CD4-positive, alpha-beta T cell treated with Interleukin-10 for 1 hour (primary cell): Measurements from ENCODE around the gene TBX19.

Source experiments
- DNase-seq: peaks from one replicate; pipeline ENCODE4 v3.0.0-alpha.2; 2020

TBX19 gene

DNA sequence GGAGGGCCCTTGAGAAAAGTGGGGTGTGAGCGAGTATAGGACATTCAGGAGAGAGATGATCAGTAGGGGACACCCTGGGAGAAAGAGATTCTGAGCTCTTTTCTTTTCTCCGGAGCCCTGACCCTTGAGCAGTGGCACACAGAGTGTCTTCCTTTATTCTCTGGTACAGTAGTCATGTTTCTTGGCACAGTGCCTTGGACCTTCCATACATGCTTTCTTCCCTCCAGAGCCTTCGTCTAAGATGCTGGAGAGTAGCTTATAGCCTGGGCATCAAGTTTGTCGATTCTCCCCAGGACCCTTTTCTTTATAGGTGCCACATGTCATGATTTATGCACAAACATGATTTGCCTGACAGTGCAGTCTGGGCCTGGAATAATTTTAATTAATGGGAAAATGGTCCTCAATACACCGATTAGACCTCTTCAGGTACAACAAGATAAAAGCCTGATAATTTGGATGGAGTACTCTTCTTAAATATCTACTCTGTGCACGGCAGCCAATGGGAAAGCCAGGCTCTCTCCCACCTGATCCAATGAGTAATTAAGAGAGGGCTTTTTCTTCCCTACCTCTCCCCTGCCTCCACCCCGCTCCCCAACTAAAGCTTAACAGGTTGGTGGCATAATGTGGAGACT is at the start of gene TBX19:
TSS of gene TBX19 (plus strand) at position 582 of the 632 bp plus-strand sequence. CDS start 214 bp downstream, outside the sequence.
- DNase-seq = no peak

DNA sequence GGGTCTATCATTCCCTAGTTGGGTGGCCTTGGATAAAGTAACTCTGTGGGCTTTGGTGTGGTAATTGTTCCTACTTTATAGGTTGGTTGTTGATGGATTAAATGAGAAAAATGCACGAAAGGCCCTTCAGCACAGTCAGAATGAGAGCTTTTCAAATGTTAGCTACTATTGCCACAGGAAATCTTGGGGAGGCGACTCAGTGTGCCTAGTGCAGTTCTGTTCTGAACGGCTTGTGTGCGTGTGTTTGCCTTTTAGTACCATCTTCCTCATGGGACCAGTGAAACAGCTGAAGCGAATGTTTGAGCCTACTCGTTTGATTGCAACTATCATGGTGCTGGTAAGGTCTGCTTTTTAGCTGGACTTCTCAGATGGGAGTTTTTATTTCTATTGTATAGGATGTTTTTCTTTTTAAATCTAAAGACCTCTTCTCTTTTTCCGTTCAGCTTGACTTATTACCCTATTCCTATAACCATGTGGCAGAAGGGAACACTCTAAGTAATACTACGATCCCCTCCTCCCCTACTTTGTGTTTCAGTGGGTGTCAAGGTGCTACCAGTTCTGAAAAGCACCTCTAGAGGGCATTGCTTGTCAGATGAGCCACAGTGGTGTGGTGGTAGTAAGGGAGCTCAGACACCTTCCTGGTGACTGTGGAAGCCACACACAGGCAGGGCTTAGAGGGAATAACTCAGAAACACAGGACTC is 45.7 kb upstream of the TBX19 start:
- peak; percentile 64 for DNase-seq

DNA sequence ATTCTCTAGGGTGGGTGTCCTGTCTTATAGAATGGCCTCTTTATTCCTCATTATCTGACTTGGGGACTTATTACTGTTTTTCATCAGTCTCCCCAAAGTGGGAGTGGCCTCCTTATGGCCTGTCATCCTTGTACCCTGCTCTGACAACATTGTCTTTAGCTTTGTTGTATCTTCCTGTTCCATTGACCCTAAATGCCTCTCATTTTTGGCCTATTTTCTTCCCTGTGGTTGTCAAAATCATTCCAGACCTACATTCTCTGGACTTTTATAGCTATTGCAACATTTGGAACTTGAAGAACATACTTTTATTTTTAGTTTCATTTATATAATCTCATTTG is 45.2 kb upstream of the TBX19 start:
- no peak for DNase-seq

DNA sequence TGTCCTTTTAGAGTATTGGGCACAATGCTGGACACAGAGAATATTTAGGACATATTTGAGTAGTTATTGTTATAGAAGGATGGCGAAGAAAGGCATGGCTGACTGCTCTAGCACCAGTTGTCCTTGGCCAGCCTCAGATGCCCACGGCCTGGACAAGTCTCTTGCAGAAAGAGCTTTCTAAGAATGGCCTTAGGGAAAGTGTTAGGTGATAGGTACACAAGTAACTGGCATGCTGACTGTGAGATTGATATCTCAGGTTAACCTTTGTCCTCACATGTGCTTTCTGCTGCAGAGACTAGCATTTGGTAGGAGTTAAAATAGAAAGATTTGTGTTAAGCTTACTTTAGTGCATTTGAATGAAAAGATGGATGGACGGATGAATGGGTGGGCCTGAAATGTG is 44.7 kb upstream of the TBX19 start:
- no peak for DNase-seq

GRCh38 chr1:168236836-168237611 is 43.7 kb upstream of the TBX19 start:
- no peak for DNase-seq

GRCh38 chr1:168243198-168243597 is 37.5 kb upstream of the TBX19 start:
- DNase-seq = no peak

DNA sequence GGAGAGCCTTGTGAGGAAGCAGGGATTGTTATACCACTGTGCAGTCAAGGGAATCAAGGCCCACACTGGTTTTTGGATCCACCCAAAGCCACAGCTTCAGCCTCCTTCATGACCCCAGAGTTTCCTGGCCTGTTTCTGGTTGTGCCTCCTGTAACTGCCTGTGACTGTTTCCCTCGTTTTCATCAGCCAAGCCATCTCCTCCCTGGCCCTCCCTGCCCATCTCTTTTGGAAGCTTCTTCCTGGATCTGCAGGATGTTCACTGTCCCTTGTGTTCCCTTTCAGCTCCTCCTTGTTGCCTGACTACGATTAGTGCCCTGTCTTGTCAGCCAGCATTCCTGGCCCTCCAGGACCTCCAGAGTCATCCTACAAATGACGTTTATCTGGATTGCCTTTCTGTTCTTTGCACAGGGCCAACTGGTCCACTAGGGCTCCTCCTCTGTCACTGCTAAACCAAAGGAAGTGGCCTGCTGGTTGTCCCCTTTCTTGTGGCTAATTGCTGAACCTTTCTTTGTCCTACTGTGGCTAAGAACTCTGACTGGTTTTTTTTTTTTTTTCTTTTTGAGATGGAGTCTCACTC is 37.0 kb upstream of the TBX19 start:
- DNase-seq = no peak

DNA sequence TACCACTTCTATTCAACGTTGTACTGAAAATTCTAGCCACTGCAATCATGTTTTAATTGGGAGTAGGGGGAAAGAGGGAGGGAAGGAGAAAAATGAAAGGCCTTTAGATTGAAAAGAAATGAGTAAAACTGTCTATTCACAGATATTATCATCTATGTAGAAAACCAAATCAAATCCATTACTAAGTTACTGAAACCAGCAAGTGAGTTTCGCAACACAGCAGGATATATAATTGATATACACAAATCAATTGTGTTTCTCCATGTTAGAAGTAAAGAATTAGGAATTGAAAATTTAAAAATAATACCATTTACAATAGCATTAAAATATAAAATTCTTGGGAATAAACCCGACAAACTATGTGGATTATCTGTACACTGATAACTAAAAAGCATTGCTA is 35.6 kb upstream of the TBX19 start:
- no peak for DNase-seq

- DNase-seq = no peak
Measured at GRCh38 chr1:168246506-168246905, 34.2 kb upstream of the TBX19 start.

- no peak for DNase-seq
Measured at GRCh38 chr1:168252204-168252733, 28.4 kb upstream of the TBX19 start.

DNA sequence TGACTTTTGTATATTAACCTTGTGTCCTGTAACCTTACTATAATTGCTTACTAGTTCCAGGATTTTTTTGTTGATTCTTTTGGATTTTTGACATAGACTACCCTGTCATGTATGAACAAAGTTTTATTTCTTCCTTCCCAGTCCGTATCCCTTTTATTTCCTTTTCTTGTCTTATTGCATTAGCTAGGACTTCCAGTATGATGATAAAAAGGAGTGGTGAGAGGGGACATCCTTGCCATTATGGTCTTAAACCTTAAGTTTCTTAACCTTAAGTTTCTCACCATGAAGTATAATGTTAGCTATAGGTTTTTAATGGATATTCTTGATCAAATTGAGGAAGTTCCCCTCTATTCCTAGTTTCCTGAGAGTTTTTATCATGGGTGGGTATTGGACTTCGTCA is 24.5 kb upstream of the TBX19 start:
- DNase-seq = no peak

- DNase-seq = no peak
Measured at GRCh38 chr1:168257397-168257796, 23.3 kb upstream of the TBX19 start.

DNA sequence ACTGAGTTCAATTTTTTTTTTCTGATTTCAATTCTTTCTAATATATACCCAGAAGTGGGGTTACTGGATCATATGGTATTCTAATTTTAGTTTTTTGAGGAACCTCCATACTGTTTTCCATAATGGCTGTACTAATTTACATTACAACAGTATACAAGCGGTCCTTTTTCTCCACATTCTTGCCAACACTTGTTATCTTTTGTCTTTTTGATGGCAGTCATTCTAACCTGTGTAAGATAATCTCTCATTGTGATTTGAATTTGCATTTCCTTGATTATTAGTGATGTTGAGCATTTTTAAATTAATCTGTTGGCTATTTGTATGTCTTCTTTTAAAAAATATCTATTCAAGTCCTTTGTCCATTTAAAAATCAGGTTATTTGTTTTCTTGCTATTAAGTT is 21.1 kb upstream of the TBX19 start:
- no peak for DNase-seq

DNA sequence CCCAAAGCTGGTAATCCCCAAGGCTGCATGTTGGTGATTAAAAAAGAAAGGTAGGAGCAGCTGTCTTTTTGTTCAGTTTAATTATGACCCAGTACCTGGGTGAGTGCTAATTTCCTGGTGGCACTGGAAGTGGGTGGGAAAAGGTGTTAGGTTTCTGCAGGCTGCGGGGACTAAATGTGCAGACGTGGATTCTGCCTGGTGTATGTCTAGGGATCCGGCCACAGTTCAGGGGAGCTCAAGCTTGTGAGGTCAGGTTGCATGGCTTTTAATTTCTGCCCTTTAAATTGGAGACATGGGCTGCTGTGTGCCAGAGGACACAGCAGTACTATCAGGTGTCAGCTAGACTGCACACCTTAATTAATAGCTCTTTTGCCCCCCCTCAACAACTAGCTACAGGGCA is 20.3 kb upstream of the TBX19 start:
- DNase-seq = no peak

DNA sequence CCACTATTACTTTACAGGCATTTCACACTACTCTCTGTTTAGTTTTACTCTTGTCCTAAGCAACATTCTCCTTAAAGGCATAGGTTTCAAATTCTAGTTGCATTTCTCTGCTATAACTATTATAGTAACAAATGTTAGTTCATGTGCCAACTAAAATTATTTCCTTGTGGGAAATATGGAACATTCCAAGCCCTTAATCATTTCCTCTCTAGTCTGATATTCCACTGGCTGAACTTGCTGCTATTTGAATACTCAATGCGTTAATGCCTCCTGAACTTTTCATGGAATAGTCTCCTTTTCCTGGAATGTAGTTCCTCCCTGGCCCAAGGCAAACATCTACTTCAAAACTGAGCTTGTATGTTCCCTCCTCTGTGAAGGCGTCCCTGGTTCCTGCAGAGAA is 19.3 kb upstream of the TBX19 start:
- no peak for DNase-seq

DNA sequence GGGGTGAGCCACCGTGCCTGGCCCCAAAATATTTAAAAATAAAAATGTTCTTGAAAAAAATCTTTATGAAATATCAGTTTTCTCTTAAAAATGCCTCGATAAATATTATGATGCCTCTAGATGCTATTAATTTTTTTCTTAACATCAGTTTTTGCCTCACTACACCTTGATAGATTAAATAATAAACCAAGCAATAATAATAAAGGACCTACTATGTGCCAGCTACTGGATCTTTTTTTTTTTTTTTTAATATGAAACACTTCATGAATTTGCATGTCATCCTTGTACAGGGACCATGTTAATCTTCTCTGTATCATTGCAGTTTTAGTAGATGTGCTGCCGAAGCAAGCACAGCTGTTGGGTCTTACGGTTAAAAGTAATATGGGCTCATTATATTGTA is 17.5 kb upstream of the TBX19 start:
- no peak for DNase-seq

DNA sequence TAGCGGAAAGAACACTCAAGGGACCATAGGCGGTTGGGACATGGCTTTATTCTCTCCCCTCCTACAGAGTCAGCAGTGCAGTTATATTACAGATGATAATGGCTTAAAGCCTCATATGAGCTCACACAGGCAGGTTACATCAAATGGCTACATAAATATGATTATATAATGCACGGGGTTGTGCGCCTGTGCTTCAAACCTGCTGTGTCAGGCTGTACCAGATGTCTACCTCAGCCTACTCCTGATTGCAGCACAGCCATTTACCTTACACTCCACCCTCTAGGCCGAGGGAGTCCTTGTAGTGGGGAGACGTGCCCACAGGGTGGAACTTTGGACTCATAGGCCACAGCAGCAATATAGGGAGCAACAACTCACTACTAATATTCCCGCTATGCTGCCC is 16.4 kb upstream of the TBX19 start:
- no peak for DNase-seq

DNA sequence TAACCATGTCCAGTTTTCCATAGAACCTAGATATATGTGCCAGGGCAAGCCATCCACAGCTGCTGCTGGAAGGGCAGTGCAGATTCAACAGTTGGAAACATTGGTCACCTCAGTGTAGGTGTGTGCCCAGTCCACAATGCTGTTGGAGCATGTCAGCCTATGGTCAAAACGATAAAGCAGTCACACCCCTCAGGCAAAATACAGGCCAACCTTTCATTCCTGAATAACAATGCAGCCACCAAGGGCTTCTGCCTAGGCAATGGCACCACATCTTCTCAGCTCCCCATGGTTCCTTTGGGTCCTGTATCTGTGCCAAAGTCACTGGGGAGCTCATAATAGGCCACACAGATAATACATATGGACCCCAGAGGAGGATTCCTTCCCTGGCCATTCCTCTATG is 15.1 kb upstream of the TBX19 start:
- DNase-seq = no peak

GRCh38 chr1:168266644-168267186 is 14.0 kb upstream of the TBX19 start:
- DNase-seq = no peak

- DNase-seq = no peak
Measured at GRCh38 chr1:168271636-168272035, 9.0 kb upstream of the TBX19 start.

DNA sequence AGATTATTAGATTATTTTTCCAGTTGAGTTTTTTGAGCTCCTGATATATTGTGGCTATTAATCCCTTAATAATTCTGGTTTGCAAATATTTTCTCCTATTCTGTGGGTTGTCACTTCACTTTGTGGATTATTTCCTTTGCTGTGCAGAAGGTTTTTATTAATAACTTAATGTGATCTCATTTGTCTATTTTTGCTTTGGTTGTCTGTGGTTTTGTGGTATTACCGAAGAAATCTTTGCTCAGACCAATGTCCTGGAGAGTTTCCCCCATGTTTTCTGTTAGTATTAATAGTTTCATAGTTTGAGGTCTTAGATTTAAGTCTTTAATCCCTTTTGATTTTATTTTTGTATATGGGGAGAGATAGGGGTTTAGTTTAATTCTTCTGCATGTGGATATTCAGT is 7.1 kb upstream of the TBX19 start:
- DNase-seq = no peak

- no peak for DNase-seq
Measured at GRCh38 chr1:168279253-168279652, 1.4 kb upstream of the TBX19 start.

- DNase-seq = no peak
Measured at GRCh38 chr1:168281603-168282325, 1.1 kb downstream of the TBX19 start.
